DMS53 (cell line): ENCODE results near the gene CTSL.
"Not testable (repeated sequence)": the region's sequence is repeated elsewhere in the genome, so short reads cannot be mapped to it uniquely, and the experiment has no call there.

Experiments used
- DNase-seq: peaks from one replicate; lab custom pipeline; 2025; lab: John Stamatoyannopoulos, UW

Gene CTSL

DNA sequence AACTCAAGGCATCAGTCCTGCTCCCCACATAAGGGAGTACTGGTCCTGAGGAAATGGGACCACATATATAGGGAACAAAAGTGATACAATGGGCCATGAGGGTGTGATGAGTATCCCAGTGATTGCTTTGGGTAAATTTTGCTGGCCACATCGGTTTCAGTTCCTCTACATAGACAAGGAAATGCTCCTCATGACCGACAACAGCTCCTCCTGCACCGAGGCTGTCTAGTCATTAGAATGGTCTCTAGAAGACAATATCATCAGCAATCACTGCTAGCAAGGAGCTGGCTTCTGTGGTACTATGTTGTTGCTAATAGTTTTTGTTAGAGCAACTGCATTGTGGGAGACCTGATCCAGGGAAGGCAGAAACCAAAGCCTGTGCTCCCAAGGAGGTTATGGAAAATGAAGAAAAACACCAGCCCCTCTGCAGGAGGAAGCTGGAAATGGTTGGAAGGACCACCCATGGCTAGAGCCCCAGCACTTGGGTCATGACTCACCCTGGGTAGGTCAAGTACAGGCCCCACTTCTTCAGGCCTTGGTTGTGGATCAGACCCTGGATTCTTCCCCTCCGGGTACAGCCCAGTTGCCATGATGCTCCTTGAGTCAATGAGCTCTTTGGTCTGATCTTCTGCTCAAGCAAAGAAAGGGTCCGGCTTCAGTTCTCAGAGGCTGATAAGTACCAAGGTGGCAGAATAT, 3.4 kb upstream of the CTSL start:
- DNase-seq = no peak

DNA sequence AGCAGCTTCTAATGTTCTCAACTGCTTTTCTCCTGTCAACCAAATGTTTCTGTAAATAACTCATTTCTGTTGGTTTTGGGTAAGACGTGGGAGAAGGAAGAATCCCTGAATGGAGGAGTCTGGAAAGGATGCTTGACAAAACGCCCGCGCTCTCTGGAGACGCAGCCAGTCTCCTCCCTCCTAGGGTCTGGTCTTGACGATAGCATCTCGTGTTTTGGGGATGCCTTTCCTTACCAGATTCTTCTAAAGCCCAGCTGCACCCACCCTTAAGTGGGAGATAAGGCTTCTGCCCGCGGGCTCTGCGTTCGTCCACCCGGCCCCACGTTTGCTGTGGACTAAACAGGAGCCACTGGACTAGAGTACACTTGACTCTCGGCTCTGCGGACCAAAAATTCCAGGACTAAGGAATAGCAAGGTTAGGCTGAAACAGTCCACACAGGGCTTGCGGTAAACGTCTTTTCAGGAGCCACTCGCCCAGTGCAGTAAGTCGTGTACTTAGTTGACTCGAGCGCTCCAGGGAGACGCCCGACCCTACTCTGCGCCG, 491 bp upstream of the CTSL start:
- DNase-seq = peak; percentile 35

DNA sequence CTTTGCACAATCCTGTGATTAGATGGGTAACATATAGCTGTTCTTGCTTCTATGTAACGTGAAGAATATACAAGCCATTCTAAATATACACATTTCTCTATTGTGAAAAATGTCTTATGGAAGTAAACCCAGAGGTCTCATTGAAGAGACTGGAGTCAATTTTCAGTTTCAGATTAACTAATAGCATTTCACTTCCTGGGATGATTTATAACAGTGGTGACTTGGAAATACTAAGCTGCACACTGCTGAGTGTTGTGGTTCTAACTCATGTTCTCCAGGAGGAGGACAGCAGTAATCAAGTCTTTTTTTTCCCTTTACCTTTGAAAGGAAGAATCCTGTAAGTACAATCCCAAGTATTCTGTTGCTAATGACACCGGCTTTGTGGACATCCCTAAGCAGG, 3.3 kb downstream of the CTSL start:
- no peak for DNase-seq

DNA sequence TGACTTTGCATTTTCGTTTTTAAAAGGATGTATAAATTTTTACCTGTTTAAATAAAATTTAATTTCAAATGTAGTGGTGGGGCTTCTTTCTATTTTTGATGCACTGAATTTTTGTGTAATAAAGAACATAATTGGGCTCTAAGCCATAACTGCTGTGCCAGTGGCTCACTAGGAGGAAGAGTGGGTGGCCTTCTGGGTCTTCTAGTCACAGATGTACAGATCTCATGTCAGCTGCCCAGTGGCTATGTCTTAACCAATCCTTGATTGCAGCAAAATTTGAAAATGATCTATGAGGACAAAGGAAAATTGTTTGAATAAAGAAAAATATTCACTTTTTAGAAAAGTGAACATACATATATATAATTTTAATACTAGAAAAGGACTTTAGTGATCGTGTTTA, 5.4 kb downstream of the CTSL start:
- no peak for DNase-seq

- no peak for DNase-seq
Observed at GRCh38 chr9:87732344-87732743, 6.4 kb downstream of the CTSL start.

DNA sequence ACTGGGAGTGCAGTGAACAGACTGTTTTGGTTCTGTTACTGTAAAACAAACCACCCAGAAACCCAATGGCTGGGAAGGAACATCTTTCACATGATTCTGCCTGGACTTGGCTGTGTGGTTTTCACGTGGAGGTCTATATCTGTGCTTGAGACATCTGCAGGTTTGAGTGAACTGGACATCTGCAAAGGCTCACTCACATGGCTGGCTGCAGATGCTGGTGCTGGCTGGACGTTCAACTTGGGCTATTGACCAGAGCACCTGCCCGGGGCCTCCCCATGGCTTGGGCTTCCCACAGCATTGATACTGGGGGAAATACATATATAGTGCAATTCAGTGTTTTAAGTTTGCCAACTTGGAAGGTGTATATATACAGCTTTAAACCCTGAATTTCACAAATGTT, 6.8 kb downstream of the CTSL start:
- no peak for DNase-seq

- DNase-seq = no peak
Observed at GRCh38 chr9:87733273-87734052, 7.5 kb downstream of the CTSL start.

DNA sequence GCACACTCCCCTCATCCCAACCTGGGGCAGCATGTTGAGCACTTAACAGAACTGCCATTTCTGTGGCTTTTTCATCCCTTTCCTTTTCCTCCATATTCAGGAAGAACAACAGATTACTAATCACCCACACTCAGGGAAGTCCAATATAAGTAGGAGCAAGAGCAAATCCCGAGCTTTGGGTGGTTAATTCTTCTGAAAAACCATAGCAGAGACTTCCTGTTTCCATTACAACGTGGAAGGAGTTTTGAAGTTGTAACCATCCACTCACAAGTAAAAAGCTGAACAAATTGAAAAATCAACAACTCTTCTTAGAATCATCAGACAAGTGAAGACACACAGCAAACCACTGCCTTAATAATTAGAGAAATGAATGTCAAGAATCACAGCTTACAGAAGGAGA, 8.2 kb downstream of the CTSL start:
- no peak for DNase-seq

- no peak for DNase-seq
Observed at GRCh38 chr9:87739546-87739945, 13.6 kb downstream of the CTSL start.

DNA sequence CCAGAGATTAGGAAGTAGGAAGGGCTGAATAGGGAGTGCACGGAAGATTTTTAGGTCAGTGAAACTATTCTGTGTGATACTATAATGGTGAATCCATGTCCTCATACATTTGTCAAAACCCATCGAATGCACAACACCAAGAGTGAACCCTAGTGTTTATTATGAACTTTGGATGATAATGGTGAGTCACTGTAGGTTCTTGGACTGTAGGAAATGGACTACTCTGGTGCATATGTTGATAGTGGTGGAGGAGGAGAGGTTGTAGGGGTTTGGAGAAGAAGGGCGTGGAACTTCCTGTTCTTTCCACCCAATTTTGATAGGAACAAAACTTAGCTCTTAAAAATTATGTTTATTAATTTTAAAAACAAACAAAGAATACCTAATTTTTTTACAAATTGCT, 14.3 kb downstream of the CTSL start:
- no peak for DNase-seq

- no peak for DNase-seq
Observed at GRCh38 chr9:87741326-87741725, 15.4 kb downstream of the CTSL start.

- no peak for DNase-seq
Observed at GRCh38 chr9:87741891-87742290, 16.0 kb downstream of the CTSL start.

- DNase-seq = no peak
Observed at GRCh38 chr9:87742813-87743428, 17.0 kb downstream of the CTSL start.

DNA sequence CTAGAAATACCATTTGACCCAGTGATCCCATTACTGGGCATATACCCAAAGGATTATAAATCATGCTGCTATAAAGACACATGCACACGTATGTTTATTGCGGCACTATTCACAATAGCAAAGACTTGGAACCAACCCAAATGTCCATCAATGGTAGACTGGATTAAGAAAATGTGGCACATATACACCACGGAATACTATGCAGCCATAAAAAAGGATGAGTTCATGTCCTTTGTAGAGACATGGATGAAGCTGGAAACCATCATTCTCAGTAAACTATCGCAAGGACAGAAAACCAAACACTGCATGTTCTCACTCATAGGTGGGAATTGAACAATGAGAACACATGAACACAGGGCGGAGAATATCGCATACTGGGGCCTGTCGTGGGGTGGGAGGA, 18.3 kb downstream of the CTSL start:
- not testable (repeated sequence) for DNase-seq

- DNase-seq = no peak
Observed at GRCh38 chr9:87746186-87746585, 20.3 kb downstream of the CTSL start.

GRCh38 chr9:87748881-87749280, 23.0 kb downstream of the CTSL start:
- no peak for DNase-seq

DNA sequence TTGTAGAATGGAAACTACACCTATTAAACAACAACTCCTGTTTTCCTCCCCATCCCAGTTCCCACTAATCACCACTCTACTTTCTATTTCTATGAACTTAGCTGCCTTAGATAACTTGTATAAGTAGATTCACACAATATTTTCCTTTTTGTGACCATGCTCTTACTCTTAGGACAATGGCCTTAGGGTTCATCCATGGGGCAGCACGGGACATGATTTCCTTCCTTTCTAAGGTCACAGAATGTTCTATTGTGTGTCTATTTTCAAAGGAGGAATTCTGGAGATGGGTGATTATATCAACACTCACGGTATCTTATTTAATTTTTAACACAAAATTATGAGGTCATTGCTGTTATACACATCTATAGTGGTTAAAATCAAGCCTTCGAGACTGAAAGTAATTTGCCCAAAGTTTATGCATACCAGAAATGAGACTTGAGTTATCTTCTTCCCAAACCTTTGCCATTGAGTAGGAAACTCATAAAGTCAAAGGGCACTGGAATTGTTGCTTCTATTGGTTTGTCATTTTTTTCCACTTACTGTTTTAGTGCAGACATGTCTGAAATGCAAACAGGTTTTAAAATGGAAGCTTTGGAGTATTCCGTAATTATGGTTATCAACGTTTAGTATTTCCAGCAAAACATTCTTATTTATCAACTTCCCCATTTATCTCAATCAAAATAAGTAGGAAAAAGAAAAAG, 23.6 kb downstream of the CTSL start:
- no peak for DNase-seq

- no peak for DNase-seq
Observed at GRCh38 chr9:87750726-87751125, 24.8 kb downstream of the CTSL start.

- no peak for DNase-seq
Observed at GRCh38 chr9:87751423-87751822, 25.5 kb downstream of the CTSL start.

DNA sequence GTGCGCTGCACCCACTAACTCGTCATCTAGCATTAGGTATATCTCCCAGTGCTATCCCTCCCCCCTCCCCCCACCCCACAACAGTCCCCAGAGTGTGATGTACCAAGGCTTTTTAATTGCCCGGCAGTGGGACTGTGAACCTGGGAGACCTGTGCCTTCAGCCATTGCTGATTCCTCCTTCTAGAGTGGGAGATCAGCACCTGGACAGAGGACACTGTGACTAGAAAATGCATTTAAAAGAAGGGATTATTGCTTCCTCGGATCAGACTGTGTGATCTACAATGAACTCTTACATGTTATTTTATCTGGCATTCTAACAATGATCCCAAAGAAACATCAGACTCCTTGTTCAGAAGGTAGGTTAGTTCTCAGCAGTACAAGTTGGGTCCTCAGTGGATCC, 25.9 kb downstream of the CTSL start:
- DNase-seq = no peak

GRCh38 chr9:87753313-87753712, 27.4 kb downstream of the CTSL start:
- DNase-seq = no peak

DNA sequence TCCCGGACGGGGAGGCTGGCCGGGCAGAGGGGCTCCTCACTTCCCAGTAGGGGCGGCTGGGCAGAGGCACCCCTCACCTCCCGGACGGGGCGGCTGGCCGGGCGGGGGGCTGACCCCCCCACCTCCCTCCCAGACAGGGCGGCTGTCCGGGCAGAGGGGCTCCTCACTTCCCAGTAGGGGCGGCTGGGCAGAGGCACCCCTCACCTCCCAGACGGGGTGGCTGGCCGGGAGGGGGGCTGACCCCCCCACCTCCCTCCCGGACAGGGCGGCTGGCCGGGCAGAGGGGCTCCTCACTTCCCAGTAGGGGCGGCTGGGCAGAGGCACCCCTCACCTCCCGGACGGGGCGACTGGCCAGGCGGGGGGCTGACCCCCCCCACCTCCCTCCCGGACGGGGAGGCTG, 32.4 kb downstream of the CTSL start:
- not testable (repeated sequence) for DNase-seq
